Measurements from ENCODE around the gene LRRC32.
"Not testable (repeated sequence)": the region's sequence is repeated elsewhere in the genome, so short reads cannot be mapped to it uniquely, and the experiment has no call there.

Gene LRRC32

DNA sequence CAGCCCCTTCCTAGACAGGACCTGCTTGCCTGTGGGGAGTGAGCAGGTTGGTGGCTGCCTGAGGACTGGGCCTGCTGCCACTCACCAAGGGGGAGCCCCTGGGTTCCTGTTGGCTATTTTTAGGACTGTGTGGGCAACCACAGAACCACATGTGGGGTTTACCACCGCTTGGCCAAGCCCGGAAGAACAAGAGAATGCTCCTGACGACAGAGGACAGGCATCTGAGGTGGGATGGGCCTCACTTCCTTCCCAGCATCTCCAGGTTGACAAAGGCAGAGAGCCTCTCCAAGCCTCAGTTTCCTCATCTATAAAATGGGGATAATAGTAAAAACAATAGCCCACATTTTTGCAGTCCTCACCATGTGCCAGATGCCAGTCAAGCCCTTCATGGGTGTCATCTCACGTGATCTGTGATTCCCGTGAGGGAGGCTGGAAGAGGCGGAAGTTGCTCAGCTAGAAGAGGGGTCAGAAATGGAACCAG is 43.6 kb downstream of the LRRC32 start:
- DNase-seq, result peak; percentile 6

DNA sequence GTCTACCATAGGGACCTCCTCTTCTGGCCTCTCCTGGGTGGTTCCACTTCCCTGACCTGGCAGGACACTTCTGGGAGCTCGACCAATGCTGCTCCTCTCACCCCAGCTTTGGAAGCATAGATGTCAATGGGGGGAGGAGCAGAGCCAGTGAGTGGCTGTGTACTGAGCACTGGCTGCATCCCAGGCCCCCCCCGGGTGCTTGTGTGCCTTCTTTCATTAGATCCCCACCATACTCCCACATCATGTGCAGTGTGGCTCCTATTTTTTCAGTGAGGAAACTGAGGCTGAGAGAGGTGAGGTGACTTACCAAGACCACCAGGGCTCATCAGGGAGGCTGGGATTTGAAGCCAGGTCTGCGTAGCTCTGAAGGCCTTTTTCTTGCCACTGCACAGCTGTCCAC is 44.3 kb downstream of the LRRC32 start:
- no peak for DNase-seq

DNA sequence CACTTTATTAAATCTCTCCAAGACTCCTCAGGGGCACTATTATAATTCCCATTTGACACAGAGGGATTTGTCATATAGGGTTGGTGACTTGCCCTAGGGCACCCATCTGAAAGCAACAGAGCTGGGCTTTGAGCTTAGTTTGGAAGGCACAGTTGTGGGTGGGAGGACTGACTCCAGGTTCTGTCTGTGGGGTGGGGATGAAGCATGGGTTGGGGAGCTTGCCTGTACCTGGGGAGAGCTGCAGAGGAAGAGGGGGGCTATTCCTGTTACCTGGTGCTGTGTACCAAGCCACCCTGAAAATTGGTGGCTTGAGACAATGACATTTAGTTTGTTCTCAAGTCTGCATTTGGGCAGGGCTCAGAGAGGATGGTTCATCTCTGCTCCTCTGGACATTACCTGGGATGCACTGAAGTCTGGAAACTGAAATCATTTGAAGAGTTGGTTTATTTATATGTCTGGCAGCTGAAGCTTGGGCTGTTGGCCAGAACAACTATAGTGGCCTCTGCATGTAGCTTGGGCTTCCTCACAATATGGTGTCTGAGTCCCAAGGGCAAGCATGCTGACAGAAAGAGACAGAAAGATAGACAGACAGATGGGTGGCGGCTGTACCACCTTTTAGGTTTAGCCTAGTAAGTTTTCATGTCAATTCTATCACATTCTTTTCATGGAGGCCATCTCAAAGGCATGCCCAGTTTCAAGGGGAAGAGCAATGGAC is 44.9 kb downstream of the LRRC32 start:
- DNase-seq, result no peak

DNA sequence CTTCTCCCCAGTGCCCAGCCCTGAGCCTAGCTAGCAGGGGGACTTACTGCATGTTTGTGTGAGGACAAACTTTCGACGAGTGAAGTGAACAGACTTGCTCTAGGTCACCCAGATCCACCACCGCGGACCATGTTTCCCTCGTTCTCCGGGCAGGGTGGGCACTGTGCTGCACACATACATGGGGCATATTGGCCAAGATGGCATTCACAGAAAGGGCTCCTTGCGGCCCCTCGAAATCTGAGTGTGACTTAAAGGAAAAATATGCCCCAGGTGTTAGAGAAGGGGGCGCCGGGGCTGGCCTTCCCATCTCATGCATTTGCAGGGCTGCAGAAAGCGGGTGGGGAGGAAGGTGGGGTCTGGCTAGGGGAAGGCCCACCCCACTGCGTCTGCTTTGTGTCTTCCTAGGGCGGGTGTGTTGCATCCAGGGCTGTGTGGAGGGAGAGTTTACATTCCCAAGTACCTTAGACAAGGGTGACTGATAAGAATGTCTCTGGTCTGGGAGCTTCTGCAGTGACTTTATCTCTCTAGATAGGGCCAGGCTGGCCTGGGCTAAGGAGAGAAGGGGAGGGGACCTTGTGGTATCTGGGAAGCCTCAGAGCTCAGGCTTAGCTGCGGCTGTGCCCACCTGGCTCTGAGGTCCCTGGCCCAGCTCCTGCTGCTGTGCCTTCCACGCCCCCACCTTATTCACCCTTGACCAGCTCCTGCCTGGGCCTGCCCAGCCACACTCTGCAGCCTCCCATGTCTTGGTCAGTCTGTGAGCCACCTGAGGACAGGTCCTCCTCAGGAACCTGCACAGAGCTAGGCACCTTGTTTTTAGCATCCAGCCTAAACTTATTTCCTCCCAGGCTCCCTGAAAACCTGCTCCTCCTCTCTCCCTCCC is 45.8 kb downstream of the LRRC32 start:
- DNase-seq, result no peak

DNA sequence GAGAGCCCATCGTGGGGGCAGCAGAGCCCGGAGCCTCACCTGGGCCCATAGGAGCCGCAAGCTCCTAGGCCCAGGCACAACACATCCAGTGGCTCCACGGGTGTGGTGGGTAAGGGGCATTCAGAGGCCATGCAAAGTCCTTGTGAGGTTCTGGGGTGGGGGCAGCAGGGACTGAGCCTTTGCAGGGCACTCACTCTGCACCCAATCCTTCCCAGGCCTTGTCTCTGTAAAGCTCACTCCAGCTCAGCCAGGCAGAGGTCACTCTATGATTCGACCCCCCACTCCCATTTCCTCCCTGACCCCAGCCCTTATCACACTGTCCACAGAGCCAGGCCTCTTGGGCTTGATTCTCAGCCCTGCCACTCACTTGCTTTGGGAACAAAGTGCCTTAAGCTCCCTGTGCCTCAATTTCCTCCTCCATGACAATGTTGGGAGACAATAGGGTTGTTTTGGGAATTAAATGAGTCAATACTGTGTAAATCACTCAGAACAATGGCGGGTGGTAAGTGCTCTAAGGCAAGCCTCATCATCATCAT is 46.6 kb downstream of the LRRC32 start:
- no peak for DNase-seq

DNA sequence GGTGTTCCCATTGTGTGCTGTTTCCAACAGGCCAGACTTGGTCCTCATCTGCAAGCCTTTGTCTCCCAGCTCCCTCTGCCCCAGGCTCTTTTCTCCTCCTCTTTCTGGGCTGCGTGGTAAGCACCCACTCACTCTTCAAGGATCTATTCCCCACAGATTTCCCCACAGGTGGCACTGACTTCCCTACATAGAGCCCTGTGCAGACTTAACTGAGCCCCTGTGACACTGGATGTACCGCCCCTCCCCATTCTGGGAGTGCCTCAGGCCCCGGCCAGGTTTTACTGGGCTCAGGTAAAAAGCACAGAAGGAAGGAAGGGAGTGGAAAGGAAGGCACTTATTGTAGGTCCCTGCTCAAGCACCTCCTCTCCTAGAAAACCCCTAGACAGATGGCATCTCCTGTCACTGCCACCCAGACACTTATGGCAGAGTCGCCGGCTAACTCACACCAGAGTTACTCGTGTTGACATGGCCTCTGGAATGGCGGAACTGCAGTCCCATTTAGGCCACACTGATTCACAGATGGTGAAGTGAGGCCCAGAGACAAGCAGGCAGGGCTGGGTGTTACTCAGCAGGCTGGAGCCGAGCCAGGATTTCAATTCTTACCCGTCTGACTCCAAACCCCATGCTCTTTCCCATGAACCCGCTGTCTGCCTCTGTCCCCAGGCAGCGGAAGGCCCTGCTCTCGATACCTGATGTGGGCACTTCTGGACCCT is 47.2 kb downstream of the LRRC32 start:
- no peak for DNase-seq

DNA sequence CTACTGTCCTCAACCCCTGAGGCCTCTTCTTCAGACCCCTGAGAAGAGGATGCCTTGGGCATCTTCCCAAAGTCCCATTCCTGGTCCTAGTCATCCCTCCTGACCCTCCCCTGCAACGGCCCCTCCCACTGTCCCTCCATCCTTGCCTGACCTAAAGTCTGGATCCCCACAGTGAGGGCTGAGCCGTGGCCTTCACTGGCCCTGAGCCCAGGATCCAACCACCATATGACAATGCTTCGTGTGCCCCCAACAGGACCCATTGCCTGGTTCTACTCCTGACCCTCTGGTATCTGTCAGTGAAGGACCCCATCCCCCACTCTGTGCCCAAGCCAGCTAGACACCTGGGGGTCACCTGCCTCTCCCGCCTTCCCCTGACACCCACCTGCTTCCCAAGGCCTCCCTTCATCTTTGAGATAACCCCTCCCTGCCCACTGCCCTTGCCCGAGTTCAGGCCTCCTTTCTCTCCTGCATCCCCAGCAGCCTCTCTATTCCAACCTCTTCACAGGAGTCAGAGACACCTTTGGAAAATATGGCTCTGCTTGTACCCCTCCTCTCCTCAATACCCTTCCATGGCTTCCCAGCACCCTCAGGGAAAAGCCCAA is 48.0 kb downstream of the LRRC32 start:
- no peak for DNase-seq

DNA sequence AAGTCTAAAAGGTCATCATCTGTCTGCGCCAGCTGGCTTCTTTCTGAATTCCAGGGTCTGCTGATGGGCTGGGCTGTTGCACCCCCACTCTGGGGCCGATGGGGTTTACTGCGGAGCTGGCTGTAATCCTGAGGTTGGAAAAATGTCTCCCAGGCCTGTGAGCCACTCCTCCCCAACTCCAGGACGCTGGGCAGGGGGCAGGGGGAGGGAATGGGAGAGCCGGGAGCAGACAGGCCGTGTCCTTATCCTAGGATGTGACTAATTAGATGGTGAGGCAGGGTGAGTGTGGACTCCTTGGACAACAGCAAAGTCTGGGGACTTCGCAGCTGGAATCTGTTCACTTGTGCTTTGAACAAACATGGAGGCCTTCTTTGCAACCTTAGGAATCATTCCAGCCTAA is 48.7 kb downstream of the LRRC32 start:
- DNase-seq, result no peak

DNA sequence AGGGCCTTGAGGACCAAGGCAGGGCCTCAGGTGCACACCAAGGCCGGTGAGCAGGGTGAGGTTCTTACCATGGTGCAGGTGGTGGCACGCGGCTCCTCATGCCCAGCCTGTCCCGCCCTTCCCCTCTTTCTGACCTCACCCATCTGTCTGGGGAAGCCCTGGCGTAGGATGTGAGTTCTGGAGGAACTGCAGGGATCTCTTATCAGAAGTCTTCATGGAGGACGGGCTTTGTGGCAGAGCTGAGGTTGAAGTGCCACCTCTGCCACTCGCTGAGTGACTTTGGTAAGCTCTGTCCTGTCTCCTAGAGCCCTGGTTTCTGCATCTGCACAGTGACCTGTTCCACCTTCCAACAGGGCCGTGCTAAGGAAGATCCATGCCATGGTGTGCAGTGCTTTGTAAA is 49.1 kb downstream of the LRRC32 start:
- no peak for DNase-seq

DNA sequence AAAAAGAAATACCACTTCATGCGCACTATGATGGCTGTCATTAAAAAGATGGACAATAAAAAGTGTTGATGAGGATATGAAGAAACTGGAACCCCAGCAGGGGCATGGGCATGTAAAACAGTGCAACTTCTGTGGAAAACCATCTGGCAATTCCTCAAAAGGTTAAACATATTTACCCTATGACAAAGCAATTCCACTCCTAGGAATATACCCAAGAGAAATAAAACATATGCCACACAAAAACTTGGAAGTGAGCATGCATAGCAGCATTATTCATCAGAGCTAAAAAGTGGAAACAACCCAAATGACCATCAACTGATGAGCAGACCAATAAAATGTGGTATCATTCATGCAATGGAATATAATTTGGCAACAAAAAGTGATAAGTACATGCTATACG is 50.1 kb downstream of the LRRC32 start:
- DNase-seq, result no peak

DNA sequence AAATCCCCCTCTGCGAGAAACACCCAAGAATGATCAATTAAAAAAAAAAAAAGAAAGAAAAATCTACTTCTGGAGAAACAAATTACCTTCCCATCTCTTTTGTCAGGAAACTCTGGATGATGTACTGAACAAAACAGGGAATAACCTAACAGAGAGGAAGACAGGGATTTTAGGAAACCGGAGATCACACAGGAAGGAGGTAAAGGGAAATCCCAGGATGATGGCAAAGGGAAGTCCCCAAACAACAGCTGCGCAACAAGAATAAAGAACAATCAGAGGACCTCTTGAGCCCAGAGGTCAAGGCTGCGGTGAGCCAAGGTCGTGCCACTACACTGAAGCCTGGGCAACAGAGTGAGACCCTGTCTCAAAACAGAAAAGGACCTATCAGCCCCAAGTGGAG is 50.7 kb downstream of the LRRC32 start:
- DNase-seq, result not testable (repeated sequence)

DNA sequence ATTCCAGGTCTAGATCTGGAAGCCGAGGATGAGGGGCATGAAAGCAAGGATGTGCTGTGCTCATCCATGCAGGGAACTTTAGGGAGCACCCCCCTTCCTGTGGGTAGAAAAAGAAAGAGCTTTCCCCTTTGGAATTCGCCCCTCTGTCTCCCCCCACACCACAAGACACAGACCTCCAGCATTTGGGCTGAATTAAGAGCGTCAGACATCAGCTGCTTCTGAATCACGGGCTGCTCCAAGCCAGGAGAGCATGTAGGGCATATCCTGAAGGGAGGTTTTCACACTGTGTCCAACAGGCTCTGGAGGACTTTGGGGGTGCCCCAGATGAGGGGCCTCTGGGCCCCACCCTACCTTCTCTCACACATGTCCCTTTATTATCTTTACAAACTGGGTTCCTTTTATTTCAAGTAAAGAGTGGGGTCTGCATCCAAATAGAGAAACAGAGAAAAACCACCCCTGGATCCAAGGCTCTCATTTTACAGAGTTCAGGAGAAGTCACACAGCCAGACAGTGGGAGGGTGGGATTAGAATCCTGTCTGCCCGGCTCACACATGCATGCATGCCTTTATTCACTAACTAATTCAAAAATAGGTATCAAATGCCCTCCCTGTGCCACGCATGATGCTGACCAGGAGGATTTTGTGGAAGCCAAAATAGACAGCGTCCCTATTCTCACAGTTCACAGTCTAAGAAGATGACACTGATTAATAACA is 52.8 kb downstream of the LRRC32 start:
- no peak for DNase-seq

DNA sequence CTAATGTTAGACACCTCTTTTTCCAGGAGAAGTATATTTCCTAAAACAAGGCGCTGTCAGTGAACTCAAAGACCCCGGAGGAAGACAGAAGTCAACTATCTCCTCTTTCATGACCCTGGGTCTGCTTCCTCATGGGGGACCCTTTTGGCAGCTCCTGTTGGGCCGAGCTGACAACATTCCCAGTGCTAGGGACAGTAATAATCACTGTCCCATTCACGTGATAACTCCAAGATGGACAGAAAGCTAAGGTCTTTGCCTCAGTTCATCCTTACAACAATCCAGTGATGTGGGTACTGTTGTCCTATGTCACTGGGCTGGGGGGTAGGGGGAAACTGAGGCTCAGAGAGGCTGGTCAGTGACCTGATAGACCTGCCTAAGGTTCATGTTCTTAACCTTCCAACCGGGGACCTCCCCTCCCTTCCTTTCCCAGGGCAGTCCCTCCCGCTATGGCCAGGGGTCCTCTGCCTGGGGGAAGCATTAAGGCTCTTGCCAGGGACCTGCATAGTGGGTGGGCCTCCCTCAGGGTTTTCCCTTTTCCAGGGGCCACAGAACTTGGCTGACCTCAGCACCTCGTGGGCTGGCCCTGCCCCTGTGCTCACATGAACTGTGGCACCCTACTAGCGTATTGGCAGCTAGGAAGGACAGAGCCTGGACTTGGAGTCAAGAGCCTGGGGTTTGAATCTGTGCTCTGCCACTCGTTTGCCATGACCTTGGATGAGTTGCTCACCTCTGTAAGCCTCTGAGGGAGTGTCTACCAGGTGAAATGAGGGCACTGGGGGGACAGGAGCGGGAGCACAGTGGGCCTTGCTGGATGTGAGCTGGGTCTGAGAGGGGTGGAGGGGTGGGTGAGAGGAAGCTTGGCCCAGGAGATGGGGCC is 53.6 kb downstream of the LRRC32 start:
- DNase-seq, result no peak

DNA sequence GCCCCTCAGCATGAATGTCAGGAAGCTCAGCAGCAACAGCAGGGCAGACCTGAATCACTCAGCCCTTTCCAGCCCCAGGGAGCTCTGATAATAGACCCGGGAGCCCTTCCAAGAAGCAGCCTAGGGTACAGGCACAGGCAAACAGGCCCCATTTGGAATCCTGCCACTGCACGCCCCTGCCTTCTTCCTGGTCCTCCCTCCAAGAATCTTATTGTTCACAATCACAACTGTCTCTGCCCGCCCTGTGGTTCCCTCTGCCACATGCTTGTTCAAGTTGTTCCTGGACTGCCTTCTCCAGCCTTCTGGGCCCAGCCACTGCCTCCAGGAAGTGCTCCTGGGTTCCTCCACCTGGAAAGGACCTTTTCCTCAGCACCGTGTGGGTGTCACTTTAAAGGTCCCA is 54.6 kb downstream of the LRRC32 start:
- no peak for DNase-seq

DNA sequence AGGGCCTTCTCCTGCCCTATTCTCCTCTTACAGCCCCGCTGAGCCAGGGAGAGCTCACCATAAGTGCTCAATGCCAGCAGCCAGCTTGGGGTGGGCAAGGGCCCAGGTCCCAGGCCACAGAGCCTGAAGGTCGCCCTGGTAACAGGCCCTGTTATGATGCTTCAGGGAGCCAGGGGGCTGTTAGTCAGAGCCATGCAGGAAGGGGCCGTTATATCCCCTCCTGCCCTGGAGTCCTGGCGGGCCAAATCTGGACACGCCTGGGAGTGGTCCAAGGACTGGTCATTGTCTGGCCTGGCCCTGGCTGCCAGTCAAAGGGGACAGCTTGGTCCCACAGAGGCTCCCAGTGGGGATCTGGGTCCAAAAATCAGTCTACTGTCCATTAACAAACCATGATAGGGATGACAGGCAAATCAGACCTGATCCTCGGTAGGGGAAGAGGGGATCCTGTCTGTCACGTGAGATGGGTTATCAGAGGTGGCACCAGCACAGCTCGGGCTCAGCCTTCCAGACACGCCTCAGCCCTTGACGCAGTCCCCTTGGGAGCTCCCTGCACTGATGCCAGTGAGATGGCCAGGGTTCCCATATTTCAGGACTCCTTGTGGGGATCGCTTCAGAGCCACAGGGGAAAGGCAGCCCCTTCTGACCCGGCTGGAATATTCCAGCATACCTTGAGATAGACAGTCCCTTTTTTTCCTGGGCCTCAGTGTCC is 55.9 kb downstream of the LRRC32 start:
- DNase-seq, result no peak

DNA sequence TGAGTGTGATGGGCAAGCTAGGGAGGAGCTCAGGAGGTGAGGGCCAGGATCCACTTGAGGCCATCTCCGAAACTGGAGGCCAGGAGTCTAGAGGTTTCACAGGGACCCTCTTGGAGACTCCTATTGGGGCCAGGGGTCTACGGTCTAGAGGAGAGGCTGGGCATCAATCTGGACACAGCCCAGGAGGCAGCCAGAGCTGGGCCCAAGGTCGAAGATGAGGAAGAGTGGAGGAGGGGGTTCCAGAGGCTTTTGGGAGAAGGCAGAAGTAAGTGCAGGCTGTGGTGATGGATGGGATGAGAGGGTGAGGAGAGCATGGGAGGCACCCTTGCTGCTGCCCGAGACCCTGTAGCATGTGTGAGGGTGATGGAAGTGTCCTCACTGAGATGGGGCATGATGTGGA is 56.6 kb downstream of the LRRC32 start:
- DNase-seq, result no peak

DNA sequence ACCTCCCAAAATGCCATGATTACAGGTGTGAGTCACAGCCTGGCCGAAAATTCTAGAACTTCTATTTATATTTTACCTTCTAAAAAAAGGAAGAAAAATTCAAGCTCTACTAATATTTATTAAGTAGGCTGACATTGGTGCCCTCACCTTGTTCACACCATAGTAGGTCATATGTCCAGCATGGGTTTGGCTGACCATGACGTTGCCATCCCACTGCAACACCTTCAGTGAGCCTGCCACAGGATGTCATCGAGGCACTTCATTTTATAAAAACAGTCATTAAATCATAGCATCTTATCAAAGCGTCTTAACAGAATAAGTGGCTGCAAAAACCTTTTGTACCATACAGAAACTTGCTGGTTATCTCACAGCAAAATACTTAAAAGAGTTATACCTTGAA is 58.3 kb downstream of the LRRC32 start:
- no peak for DNase-seq

DNA sequence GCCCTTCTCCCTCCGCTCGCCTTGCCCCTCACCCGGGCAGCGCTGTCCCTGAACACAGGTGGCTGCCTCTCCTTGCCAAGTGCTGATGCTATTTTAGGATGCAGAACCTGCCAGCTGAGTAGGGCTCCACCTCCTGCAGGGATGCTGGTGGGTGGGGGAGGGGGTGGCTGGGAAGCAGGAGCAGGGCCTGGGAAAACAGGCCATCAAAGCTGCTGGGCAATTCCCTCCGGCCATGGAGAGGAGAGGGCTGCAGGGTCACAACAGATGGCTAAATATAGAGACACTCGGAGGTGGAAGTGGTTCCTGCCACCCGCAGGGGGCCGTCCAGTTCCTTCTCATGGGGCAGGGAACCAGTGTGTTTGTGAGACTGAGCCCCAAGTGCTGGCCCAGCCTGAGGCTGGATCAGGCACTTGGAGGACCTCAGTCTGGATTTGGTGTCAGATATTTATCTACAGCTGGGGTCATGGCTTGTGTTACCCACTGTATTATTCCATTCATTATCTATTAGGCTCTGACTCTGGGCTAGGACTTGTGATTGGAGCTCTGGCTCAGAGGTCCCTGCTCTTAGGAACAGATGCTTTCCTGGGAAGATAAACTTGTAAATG is 59.6 kb downstream of the LRRC32 start:
- no peak for DNase-seq

DNA sequence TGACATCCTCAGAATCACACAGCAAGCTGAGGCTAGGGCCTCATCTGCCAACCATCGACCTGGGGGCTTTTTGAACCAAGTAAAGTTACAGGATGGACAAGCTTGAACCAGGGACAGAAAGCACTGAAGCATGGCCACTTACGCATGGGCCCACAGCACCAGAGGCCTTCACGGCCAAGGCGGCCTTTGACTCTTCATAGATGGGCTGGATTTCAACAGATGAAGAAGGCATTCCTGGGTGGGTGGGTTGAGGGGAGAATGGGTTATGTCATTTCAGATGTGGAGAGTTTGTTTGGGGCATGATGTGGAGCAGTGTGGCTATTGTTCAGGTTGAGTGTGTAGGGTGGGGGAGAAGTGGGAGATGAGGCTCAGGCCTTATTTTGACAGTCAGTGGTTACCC is 60.2 kb downstream of the LRRC32 start:
- no peak for DNase-seq

DNA sequence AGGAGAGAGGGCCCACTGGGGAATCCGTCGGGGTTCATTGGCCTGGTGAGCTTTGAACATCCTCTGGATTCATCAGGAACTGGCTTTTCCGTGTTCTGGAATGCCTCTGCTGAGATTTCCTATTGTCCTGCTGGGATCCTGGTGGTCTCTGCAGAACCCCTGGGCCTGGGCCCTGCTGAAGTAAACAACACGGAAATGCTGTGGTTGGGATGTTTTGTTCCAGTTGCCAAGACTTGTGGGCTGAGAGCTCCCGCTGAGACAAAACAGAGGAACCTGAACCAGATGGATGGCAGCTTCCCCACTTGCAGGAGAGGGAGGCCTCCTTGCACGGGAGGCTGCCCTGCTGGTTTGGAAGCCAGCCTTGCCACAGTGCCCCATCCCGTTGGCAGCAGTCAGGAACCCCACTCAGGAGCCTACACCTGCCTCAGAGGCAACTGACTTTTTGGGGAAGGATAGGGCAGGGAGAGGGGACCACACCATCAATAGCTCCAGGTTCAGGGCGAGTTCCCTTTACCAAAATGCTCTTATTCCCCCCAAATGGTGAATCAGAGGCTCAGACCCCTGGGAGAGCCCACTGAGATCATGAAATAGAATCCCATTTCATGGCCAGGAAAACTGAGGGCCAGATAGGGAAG is 60.7 kb downstream of the LRRC32 start:
- DNase-seq, result no peak
